ENCODE data around the gene ZNF793.

DNA sequence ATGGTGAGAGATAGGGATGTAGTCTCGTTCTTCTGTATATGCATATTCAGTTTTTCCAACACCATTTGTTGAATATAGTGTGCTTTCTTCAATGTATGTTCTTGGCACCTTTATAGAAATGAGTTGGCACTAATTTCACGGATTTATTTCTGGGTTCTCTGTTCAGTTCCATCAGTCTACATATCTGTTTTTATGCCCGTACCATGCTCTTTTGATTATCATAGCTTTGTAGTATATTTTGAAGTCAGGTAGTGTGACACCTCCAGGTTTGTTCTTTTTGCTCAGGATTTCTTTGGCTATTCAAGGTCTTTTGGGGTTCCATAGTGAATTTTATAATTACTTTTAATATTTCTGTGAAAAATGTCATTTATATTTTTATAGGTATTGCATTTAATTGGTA is 14.5 kb upstream of the ZNF793 start:
- TF ChIP-seq EZH2 (IDR thresholded peaks at IDR 0.05; ENCODE audit: borderline replicate concordance, low read length) = no peak
- TF ChIP-seq, protein P1, sequence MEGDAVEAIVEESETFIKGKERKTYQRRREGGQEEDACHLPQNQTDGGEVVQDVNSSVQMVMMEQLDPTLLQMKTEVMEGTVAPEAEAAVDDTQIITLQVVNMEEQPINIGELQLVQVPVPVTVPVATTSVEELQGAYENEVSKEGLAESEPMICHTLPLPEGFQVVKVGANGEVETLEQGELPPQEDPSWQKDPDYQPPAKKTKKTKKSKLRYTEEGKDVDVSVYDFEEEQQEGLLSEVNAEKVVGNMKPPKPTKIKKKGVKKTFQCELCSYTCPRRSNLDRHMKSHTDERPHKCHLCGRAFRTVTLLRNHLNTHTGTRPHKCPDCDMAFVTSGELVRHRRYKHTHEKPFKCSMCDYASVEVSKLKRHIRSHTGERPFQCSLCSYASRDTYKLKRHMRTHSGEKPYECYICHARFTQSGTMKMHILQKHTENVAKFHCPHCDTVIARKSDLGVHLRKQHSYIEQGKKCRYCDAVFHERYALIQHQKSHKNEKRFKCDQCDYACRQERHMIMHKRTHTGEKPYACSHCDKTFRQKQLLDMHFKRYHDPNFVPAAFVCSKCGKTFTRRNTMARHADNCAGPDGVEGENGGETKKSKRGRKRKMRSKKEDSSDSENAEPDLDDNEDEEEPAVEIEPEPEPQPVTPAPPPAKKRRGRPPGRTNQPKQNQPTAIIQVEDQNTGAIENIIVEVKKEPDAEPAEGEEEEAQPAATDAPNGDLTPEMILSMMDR (IDR thresholded peaks at IDR 0.05; ENCODE audit: low read length) = no peak

Data from OCI-LY1 (cell line).